WTC11 (cell line): ENCODE data around the gene GIGYF2.

Experiments used
- CTCF ChIP-seq: fragments of 200-600 bp; IDR thresholded peaks from 2 replicates; pipeline ENCODE4 v1.8.0; 2022; ENCODE audit warnings: antibody characterized with exemption
- E2F1 ChIP-seq: sonication (generic); formaldehyde crosslinking; IDR thresholded peaks from 2 replicates; pipeline ENCODE4 v1.8.0; 2022; ENCODE audit warnings: mild to moderate bottlenecking, missing genetic modification reagents
- ETV6 ChIP-seq: sonication (generic); formaldehyde crosslinking; IDR thresholded peaks from 2 replicates; pipeline ENCODE4 v1.8.1; 2022; ENCODE audit warnings: mild to moderate bottlenecking, missing genetic modification reagents
- FOXK1 ChIP-seq: sonication (generic); formaldehyde crosslinking; IDR thresholded peaks from 2 replicates; pipeline ENCODE4 v1.8.0; 2022; ENCODE audit warnings: mild to moderate bottlenecking, moderate library complexity, missing genetic modification reagents
- IRF1 ChIP-seq: sonication (generic); formaldehyde crosslinking; IDR thresholded peaks from 2 replicates; pipeline ENCODE4 v1.8.0; 2023; ENCODE audit warnings: missing genetic modification reagents
- KAT7 ChIP-seq: sonication (generic); formaldehyde crosslinking; IDR thresholded peaks from 2 replicates; pipeline ENCODE4 v1.8.1; 2023; ENCODE audit warnings: missing genetic modification reagents, mild to moderate bottlenecking, borderline replicate concordance
- MAX ChIP-seq: sonication (generic); formaldehyde crosslinking; IDR thresholded peaks from 2 replicates; pipeline ENCODE4 v1.8.0; 2022; ENCODE audit warnings: mild to moderate bottlenecking, missing genetic modification reagents
- MYBL2 ChIP-seq: sonication (generic); formaldehyde crosslinking; IDR thresholded peaks from 2 replicates; pipeline ENCODE4 v1.8.1; 2023; ENCODE audit warnings: mild to moderate bottlenecking, moderate library complexity, missing genetic modification reagents
- USF1 ChIP-seq: sonication (generic); formaldehyde crosslinking; IDR thresholded peaks from 2 replicates; pipeline ENCODE4 v1.8.0; 2022; ENCODE audit warnings: mild to moderate bottlenecking, missing genetic modification reagents
- ZNF317 ChIP-seq: sonication (generic); formaldehyde crosslinking; IDR thresholded peaks from 2 replicates; pipeline ENCODE4 v1.8.1; 2023; ENCODE audit warnings: low read depth, mild to moderate bottlenecking, moderate library complexity, missing genetic modification reagents, borderline replicate concordance

- no peak for TF ChIP-seq MAX
- no peak for TF ChIP-seq CTCF
- no peak for TF ChIP-seq E2F1
- no peak for TF ChIP-seq IRF1
- no peak for TF ChIP-seq USF1 (CRISPR knock-in tag)
- no peak for TF ChIP-seq KAT7 (CRISPR knock-in tag)
- TF ChIP-seq FOXK1 (CRISPR knock-in tag): no peak
- TF ChIP-seq ZNF317 (CRISPR knock-in tag): no peak
- no peak for TF ChIP-seq MYBL2 (CRISPR knock-in tag)
- no peak for TF ChIP-seq ETV6 (CRISPR knock-in tag)
Measured at GRCh38 chr2:232869138-232870017, 172.2 kb downstream of the GIGYF2 start.
